ENCODE measurements around the gene PSAP.

The PSAP gene

DNA sequence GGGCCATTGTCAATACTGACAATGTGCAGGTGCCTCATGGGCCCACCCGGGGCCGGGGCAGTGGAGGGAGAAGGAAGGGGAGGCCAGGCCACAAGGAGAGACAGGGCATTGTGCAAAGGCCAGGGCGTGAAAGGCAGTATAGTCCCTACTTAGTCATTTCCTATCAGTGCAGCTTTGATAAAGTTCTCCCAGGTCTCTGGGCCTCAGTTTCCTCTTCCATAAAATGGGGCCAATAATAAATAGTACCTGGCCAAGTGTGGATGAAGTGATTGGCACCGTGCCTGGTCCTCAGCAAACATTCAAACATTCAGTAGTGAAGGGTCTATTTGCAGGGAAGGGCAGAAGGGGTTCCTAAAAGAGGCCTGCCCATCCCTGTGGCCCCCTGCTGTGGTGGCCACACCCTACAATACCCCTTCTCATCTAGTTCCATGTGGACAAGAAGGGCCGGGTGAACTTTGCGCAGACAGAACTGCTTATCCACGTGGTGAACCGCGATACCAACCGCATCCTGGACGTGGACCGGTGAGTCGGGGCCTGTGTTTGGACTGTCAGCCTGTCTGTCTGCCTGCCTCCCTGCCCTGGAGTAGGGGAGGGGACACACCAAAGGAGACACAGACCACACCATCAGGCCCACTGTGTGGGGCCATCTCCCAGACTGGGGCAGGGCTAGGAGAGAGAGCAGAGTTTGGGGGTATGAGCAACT lies 40.9 kb downstream of the PSAP start:
- no peak for TF ChIP-seq CTCF (IDR thresholded peaks at IDR 0.05; ENCODE audit: insufficient read depth, missing control alignments)
- FAIRE-seq, result no peak
- DNase-seq (ENCODE audit: insufficient read length, low spot score), result no peak

GRCh38 chr10:71809628-71810027 lies 41.4 kb downstream of the PSAP start:
- no peak for FAIRE-seq
- no peak for DNase-seq (ENCODE audit: insufficient read length, low spot score)
- no peak for TF ChIP-seq CTCF (IDR thresholded peaks at IDR 0.05; ENCODE audit: insufficient read depth, missing control alignments)

GRCh38 chr10:71807557-71808510 lies 43.2 kb downstream of the PSAP start:
- FAIRE-seq (no peak), DNase-seq (ENCODE audit: insufficient read length, low spot score) (no peak)
- no peak for TF ChIP-seq CTCF (IDR thresholded peaks at IDR 0.05; ENCODE audit: insufficient read depth, missing control alignments)

DNA sequence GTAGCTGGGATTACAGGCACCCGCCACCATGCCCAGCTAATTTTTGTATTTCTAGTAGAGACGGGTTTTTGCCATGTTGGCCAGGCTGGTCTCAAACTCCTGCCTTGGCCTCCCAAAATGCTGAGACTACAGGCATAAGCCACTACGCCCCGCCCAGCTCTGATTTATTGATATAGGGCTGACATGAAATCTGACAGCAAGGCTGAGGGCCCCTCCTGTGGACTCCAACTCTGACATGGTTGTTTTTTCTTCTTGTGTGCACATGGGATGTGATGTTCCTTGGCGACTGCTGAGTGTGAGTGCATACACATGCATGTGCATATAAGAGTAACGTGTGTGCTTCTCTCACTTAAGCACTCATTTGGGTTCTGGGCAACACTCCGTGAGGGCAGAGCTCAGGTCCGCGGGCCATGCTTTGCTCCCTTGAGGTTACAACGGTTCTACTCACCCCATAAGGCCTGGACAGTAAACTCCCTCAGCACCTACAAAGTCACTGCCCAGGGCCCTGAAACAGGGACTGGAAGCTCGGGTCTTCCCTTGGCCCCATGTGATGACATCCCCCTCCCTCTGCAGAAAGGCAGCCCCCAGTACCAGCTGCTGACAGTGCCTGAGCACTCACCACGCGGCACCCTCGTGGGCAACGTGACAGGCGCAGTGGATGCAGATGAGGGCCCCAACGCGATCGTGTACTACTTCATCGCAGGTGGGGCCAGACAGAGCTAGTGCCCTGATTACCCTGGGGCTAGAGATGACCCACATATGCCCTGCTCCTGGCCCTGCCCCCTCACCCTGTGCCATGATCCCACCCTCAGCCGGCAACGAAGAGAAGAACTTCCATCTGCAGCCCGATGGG lies 44.1 kb downstream of the PSAP start:
- TF ChIP-seq CTCF (IDR thresholded peaks at IDR 0.05; ENCODE audit: insufficient read depth, missing control alignments), result no peak
- DNase-seq (ENCODE audit: insufficient read length, low spot score) (no peak), FAIRE-seq (no peak)

DNA sequence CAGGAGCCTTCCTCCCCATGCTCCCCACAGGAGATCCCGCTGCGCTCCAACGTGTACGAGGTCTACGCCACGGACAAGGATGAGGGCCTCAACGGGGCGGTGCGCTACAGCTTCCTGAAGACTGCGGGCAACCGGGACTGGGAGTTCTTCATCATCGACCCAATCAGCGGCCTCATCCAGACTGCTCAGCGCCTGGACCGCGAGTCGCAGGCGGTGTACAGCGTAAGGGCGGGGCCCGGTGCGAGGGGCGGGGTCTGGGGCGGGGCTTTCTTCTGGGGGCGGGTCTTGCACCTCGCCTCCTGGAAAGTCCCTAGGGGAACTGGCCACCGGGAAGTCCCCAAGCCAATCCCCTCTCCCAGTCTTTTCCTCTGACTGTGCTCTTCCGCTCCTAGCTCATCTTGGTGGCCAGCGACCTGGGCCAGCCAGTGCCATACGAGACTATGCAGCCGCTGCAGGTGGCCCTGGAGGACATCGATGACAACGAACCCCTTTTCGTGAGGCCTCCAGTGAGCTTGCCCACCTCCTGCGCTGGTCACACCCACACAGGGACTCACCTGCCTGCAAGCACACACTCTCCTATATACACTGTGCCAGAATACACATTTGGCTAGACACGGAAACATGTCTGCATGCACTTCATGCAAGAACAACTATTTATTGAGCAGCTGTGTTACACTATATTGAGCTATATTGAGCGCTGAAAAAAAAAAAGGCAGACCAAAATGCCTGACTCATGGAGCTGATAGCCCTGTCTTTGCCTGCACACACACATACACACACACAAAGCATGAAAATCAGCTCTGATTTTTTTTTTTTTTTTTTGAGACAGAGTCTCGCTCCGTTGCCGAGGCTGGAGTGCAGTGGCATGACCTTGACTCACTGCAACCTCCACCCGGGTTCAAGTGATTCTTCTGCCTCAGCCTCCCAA lies 45.0 kb downstream of the PSAP start:
- no peak for FAIRE-seq
- DNase-seq (ENCODE audit: insufficient read length, low spot score), result no peak
- no peak for TF ChIP-seq CTCF (IDR thresholded peaks at IDR 0.05; ENCODE audit: insufficient read depth, missing control alignments)

DNA sequence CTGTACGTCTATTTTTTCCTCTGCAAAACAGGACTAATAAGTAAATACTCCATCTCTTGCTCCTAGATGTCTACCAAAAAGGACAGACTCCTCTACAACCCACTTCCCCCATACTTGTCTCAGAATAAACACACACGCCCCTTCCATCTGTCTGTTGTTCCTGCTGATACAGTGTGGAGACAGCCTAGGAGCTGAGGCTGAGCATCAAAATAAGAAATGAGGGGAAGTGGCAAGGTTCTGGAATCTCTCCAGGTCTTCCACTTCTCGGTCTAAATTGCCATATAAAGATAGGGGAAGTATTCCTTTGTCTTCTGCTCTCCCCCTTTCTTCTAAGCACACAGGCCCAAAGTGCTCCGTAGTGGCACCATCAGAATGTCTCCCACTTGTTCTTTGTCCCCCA lies 47.0 kb downstream of the PSAP start:
- FAIRE-seq (no peak), DNase-seq (ENCODE audit: insufficient read length, low spot score) (no peak)
- no peak for TF ChIP-seq CTCF (IDR thresholded peaks at IDR 0.05; ENCODE audit: insufficient read depth, missing control alignments)
